ENCODE data around the gene VPS13D.

DNA sequence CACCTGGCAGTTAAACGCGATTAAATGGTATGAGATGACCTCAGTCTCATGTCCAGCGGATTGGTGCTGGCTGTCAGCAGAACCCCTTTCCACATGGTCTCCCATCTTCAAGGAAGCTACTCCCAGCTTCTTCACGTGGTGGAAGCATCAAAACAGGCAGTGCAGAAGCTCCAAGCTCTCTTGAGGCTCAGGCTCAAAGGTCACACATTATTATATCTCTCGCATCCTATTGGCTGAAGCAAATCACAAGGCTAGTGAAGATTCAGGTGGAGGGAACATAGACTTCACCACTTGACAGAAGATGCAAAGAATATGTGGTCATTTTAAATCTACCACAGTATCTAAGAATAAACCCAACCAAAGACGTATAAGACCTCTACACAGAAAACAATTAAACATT lies 181.9 kb downstream of the VPS13D start:
- no peak for TF ChIP-seq CTCF (IDR thresholded peaks at IDR 0.05 in 2 of 3, conservative IDR thresholded peaks at IDR 0.05 in 1 of 3; ENCODE audit: control insufficient read depth in 2 of 3, extremely low read depth in 1 of 3, insufficient read depth in 1 of 3, low read depth in 3 of 3, low read length in 3 of 3)
- no peak for TF ChIP-seq NFYB (IDR thresholded peaks at IDR 0.05; ENCODE audit: insufficient read depth, low read depth, low read length)
- TF ChIP-seq, protein P1, sequence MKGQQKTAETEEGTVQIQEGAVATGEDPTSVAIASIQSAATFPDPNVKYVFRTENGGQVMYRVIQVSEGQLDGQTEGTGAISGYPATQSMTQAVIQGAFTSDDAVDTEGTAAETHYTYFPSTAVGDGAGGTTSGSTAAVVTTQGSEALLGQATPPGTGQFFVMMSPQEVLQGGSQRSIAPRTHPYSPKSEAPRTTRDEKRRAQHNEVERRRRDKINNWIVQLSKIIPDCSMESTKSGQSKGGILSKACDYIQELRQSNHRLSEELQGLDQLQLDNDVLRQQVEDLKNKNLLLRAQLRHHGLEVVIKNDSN (IDR thresholded peaks at IDR 0.05; ENCODE audit: borderline replicate concordance, extremely low read length, insufficient read depth, low read depth, low read length): no peak
- no peak for TF ChIP-seq ZNF274 (IDR thresholded peaks at IDR 0.05; ENCODE audit: insufficient read depth, insufficient read length)
- no peak for TF ChIP-seq EP300 (IDR thresholded peaks at IDR 0.05; ENCODE audit: borderline replicate concordance in 1 of 2, control insufficient read depth in 1 of 2, low read depth in 2 of 2, low read length in 2 of 2)
- no peak for TF ChIP-seq SIN3A (IDR thresholded peaks at IDR 0.05; ENCODE audit: low read depth, low read length)
- no peak for TF ChIP-seq ATF7 (IDR thresholded peaks at IDR 0.05; ENCODE audit: low read depth)
- TF ChIP-seq EZH2 (IDR thresholded peaks at IDR 0.05; ENCODE audit: borderline replicate concordance, control insufficient read depth, low read depth, low read length): no peak
- TF ChIP-seq, protein P2, sequence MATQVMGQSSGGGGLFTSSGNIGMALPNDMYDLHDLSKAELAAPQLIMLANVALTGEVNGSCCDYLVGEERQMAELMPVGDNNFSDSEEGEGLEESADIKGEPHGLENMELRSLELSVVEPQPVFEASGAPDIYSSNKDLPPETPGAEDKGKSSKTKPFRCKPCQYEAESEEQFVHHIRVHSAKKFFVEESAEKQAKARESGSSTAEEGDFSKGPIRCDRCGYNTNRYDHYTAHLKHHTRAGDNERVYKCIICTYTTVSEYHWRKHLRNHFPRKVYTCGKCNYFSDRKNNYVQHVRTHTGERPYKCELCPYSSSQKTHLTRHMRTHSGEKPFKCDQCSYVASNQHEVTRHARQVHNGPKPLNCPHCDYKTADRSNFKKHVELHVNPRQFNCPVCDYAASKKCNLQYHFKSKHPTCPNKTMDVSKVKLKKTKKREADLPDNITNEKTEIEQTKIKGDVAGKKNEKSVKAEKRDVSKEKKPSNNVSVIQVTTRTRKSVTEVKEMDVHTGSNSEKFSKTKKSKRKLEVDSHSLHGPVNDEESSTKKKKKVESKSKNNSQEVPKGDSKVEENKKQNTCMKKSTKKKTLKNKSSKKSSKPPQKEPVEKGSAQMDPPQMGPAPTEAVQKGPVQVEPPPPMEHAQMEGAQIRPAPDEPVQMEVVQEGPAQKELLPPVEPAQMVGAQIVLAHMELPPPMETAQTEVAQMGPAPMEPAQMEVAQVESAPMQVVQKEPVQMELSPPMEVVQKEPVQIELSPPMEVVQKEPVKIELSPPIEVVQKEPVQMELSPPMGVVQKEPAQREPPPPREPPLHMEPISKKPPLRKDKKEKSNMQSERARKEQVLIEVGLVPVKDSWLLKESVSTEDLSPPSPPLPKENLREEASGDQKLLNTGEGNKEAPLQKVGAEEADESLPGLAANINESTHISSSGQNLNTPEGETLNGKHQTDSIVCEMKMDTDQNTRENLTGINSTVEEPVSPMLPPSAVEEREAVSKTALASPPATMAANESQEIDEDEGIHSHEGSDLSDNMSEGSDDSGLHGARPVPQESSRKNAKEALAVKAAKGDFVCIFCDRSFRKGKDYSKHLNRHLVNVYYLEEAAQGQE (IDR thresholded peaks at IDR 0.05; ENCODE audit: low read depth, low read length): no peak
